WTC11 (cell line): ENCODE measurements around the gene ALDOA. TPM values are rescaled to one million over a fixed set of nuclear protein-coding genes. Genes with fewer than 3 reads are reported as not detected.

Experiments
- ATAC-seq: fragments of 200-7000 bp; cut with Tn5 transposase; 2 replicates; pipeline ENCODE4 v1.10.0; 2021; ENCODE audit warnings: mild to moderate bottlenecking, moderate library complexity
- CTCF ChIA-PET: fragments of 300-600 bp; sonication (Branson Sonifier 250); formaldehyde crosslinking; loops from one replicate; lab custom pipeline; 2021; ENCODE audit warnings: antibody characterized with exemption; lab: Charles Lee
- POLR2A ChIA-PET: fragments of 350-600 bp; sonication (Branson Sonifier 250); formaldehyde crosslinking; loops from one replicate; lab custom pipeline; 2021; ENCODE audit warnings: antibody characterized with exemption; lab: Charles Lee
- DNase-seq: peaks from one replicate; pipeline ENCODE4 v3.0.0; 2021; ENCODE audit warnings: low spot score
- H3K27ac Mint-ChIP-seq: 2 replicates; pipeline ENCODE4 v1.8.0; 2021; ENCODE audit warnings: mixed read lengths
- H3K27me3 Mint-ChIP-seq: 2 replicates; pipeline ENCODE4 v1.8.0; 2021; ENCODE audit warnings: low read depth, mild to moderate bottlenecking, moderate library complexity, mixed read lengths
- H3K36me3 Mint-ChIP-seq: 2 replicates; pipeline ENCODE4 v1.8.0; 2021; ENCODE audit warnings: mixed read lengths
- H3K4me1 Mint-ChIP-seq: 2 replicates; pipeline ENCODE4 v1.8.0; 2022; ENCODE audit warnings: mixed read lengths
- H3K4me3 Mint-ChIP-seq: 2 replicates; pipeline ENCODE4 v1.8.0; 2021; ENCODE audit warnings: mild to moderate bottlenecking, moderate library complexity, mixed read lengths
- H3K9me3 Mint-ChIP-seq: 2 replicates; pipeline ENCODE4 v1.8.0; 2021; ENCODE audit warnings: mixed read lengths
- GABPB1 ChIP-seq: sonication (generic); formaldehyde crosslinking; IDR thresholded peaks from 2 replicates; pipeline ENCODE4 v1.8.1; 2023; ENCODE audit warnings: mild to moderate bottlenecking, missing genetic modification reagents
- MYBL2 ChIP-seq: sonication (generic); formaldehyde crosslinking; IDR thresholded peaks from 2 replicates; pipeline ENCODE4 v1.8.1; 2023; ENCODE audit warnings: mild to moderate bottlenecking, moderate library complexity, missing genetic modification reagents
- PRRX2 ChIP-seq: fragments of 250-450 bp; sonication (Bioruptor Pico); IDR thresholded peaks from 2 replicates; pipeline ENCODE4 v1.8.0; 2021; ENCODE audit warnings: mild to moderate bottlenecking
- RELA ChIP-seq: sonication (generic); formaldehyde crosslinking; IDR thresholded peaks from 2 replicates; pipeline ENCODE4 v1.8.1; 2022; ENCODE audit warnings: missing genetic modification reagents, mild to moderate bottlenecking, borderline replicate concordance
- SMAD4 ChIP-seq: sonication (generic); formaldehyde crosslinking; IDR thresholded peaks from 2 replicates; pipeline ENCODE4 v1.8.0; 2022; ENCODE audit warnings: mild to moderate bottlenecking, missing genetic modification reagents
- SP1 ChIP-seq: sonication (generic); formaldehyde crosslinking; conservative IDR thresholded peaks from 2 replicates; pipeline ENCODE4 v1.8.1; 2022; ENCODE audit warnings: missing genetic modification reagents
- TEAD1 ChIP-seq: sonication (generic); formaldehyde crosslinking; IDR thresholded peaks from 2 replicates; pipeline ENCODE4 v1.8.0; 2022; ENCODE audit warnings: mild to moderate bottlenecking, missing genetic modification reagents
- TP53 ChIP-seq: sonication (generic); formaldehyde crosslinking; IDR thresholded peaks from 2 replicates; pipeline ENCODE4 v1.8.1; 2023; ENCODE audit warnings: mild to moderate bottlenecking, missing genetic modification reagents
- USF2 ChIP-seq: sonication (generic); formaldehyde crosslinking; IDR thresholded peaks from 2 replicates; pipeline ENCODE4 v1.8.1; 2023; ENCODE audit warnings: mild to moderate bottlenecking, missing genetic modification reagents, moderate library complexity
- ZBTB43 ChIP-seq: sonication (generic); formaldehyde crosslinking; IDR thresholded peaks from 2 replicates; pipeline ENCODE4 v1.8.1; 2023; ENCODE audit warnings: mild to moderate bottlenecking, missing genetic modification reagents
- ZNF232 ChIP-seq: sonication (generic); formaldehyde crosslinking; IDR thresholded peaks from 2 replicates; pipeline ENCODE4 v1.8.0; 2022; ENCODE audit warnings: mild to moderate bottlenecking, missing genetic modification reagents
- ZNF263 ChIP-seq: sonication (generic); formaldehyde crosslinking; IDR thresholded peaks from 2 replicates; pipeline ENCODE4 v1.8.1; 2022; ENCODE audit warnings: low read depth, mild to moderate bottlenecking, moderate library complexity, missing genetic modification reagents
- total RNA-seq: library from RNA; stranded (reverse); gene quantifications from 3 replicates; pipeline ENCODE4 v1.2.3, GENCODE V29; 2021
- TF ChIP-seq, protein P1 (sequence below): fragments of 250-450 bp; sonication (Bioruptor Pico); IDR thresholded peaks from 2 replicates; pipeline ENCODE4 v1.9.0; 2021; ENCODE audit warnings: mild to moderate bottlenecking
- TF ChIP-seq, protein P2 (sequence below): sonication (generic); formaldehyde crosslinking; IDR thresholded peaks from 2 replicates; pipeline ENCODE4 v1.8.1; 2022; ENCODE audit warnings: low read depth, missing genetic modification reagents, borderline replicate concordance
- TF ChIP-seq, protein P3 (sequence below): sonication (generic); formaldehyde crosslinking; IDR thresholded peaks from 2 replicates; pipeline ENCODE4 v1.8.1; 2022; ENCODE audit warnings: low read depth, mild to moderate bottlenecking, moderate library complexity, missing genetic modification reagents, borderline replicate concordance
- TF ChIP-seq, protein P4 (sequence below): fragments of 250-450 bp; sonication (Bioruptor Pico); IDR thresholded peaks from 2 replicates; pipeline ENCODE4 v1.9.0; 2021; ENCODE audit warnings: mild to moderate bottlenecking

Gene ALDOA
- total RNA-seq, 1 experiment from 2014 or later: 1,537 TPM

- Mint-ChIP-seq H3K4me3 (peak overlapping the region; percentile 79), H3K36me3 (no peaks in the 10 kb centered on the region), H3K4me1 (peaks cover 35% of the 10 kb centered on the region), H3K27ac (no peak overlapping the region), H3K27me3 (peaks cover 32% of the 10 kb centered on the region), H3K9me3 (no peaks in the 10 kb centered on the region)
- TF ChIP-seq, protein P1, sequence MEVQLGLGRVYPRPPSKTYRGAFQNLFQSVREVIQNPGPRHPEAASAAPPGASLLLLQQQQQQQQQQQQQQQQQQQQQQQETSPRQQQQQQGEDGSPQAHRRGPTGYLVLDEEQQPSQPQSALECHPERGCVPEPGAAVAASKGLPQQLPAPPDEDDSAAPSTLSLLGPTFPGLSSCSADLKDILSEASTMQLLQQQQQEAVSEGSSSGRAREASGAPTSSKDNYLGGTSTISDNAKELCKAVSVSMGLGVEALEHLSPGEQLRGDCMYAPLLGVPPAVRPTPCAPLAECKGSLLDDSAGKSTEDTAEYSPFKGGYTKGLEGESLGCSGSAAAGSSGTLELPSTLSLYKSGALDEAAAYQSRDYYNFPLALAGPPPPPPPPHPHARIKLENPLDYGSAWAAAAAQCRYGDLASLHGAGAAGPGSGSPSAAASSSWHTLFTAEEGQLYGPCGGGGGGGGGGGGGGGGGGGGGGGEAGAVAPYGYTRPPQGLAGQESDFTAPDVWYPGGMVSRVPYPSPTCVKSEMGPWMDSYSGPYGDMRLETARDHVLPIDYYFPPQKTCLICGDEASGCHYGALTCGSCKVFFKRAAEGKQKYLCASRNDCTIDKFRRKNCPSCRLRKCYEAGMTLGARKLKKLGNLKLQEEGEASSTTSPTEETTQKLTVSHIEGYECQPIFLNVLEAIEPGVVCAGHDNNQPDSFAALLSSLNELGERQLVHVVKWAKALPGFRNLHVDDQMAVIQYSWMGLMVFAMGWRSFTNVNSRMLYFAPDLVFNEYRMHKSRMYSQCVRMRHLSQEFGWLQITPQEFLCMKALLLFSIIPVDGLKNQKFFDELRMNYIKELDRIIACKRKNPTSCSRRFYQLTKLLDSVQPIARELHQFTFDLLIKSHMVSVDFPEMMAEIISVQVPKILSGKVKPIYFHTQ (CRISPR knock-in tag): no peak
- TF ChIP-seq ZNF263 (CRISPR knock-in tag) (no peak), MYBL2 (CRISPR knock-in tag) (no peak), RELA (CRISPR knock-in tag) (no peak)
- ATAC-seq (no peak), DNase-seq (no peak)
- POLR2A ChIA-PET: interaction anchor here (0.7 kb wide), 1 partner anchor 214 kb away, joined by 3 read pairs; the partner anchor contains the start of gene PAGR1
- CTCF ChIA-PET: interaction anchor here (0.7 to 3.6 kb wide), 8 partner anchors 55 to 350 kb away, joined by 3 to 42 read pairs (median 28); partner anchors contain the start of genes ASPHD1, MAZ, MVP and PAGR1
Observed at GRCh38 chr16:30030011-30030685, 35.4 kb upstream of the ALDOA start.

GRCh38 chr16:30030841-30031413, 34.6 kb upstream of the ALDOA start, which contains the start of gene TLCD3B:
Gene TLCD3B, minus strand, starts transcription at chr16:30031271. Its CDS starts 744 bp downstream, at chr16:30030527.
- ATAC-seq (peak; percentile 18), DNase-seq (no peak)
- Mint-ChIP-seq H3K4me1 (peaks cover 35% of the 10 kb centered on the region), H3K36me3 (no peaks in the 10 kb centered on the region), H3K27ac (no peak within 1 kb of the TSS), H3K9me3 (no peaks in the 10 kb centered on the region), H3K4me3 (peak within 1 kb of the TSS; percentile 79), H3K27me3 (peaks cover 40% of the 10 kb centered on the region)
- ChIA-PET CTCF (interaction anchor here (0.6 to 3.6 kb wide), 40 partner anchors 7 to 1747 kb away, joined by 3 to 79 read pairs (median 13); partner anchors contain the start of genes ASPHD1, C16orf92, CDIPT and DOC2A), POLR2A (interaction anchor here (0.5 to 1.5 kb wide), 4 partner anchors 29 to 346 kb away, joined by 3 to 5 read pairs (median 3); partner anchors contain the start of gene ALDOA)
- no peak for TF ChIP-seq TP53 (CRISPR knock-in tag)
- 0 out of 2 replicates have a peak, but pooled peaks have one; percentile 48 for TF ChIP-seq ZBTB43 (CRISPR knock-in tag)
- TF ChIP-seq SP1 (CRISPR knock-in tag): peak; percentile 54
- TF ChIP-seq ZNF232: no peak
- TF ChIP-seq, all 79 proteins: peak for 2

- H3K27ac Mint-ChIP-seq: no peak overlapping the region
- TF ChIP-seq, protein P2, sequence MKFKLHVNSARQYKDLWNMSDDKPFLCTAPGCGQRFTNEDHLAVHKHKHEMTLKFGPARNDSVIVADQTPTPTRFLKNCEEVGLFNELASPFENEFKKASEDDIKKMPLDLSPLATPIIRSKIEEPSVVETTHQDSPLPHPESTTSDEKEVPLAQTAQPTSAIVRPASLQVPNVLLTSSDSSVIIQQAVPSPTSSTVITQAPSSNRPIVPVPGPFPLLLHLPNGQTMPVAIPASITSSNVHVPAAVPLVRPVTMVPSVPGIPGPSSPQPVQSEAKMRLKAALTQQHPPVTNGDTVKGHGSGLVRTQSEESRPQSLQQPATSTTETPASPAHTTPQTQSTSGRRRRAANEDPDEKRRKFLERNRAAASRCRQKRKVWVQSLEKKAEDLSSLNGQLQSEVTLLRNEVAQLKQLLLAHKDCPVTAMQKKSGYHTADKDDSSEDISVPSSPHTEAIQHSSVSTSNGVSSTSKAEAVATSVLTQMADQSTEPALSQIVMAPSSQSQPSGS (CRISPR knock-in tag): no peak
- TF ChIP-seq TEAD1 (CRISPR knock-in tag): no peak
- TF ChIP-seq, protein P3, sequence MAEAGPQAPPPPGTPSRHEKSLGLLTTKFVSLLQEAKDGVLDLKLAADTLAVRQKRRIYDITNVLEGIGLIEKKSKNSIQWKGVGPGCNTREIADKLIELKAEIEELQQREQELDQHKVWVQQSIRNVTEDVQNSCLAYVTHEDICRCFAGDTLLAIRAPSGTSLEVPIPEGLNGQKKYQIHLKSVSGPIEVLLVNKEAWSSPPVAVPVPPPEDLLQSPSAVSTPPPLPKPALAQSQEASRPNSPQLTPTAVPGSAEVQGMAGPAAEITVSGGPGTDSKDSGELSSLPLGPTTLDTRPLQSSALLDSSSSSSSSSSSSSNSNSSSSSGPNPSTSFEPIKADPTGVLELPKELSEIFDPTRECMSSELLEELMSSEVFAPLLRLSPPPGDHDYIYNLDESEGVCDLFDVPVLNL (CRISPR knock-in tag): no peak
- no peak for TF ChIP-seq SMAD4 (CRISPR knock-in tag)
- TF ChIP-seq, protein P4, sequence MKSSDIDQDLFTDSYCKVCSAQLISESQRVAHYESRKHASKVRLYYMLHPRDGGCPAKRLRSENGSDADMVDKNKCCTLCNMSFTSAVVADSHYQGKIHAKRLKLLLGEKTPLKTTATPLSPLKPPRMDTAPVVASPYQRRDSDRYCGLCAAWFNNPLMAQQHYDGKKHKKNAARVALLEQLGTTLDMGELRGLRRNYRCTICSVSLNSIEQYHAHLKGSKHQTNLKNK (CRISPR knock-in tag): no peak
- TF ChIP-seq GABPB1 (CRISPR knock-in tag): no peak
- TF ChIP-seq USF2 (CRISPR knock-in tag): no peak
- no peak for TF ChIP-seq PRRX2 (CRISPR knock-in tag)
- ChIA-PET POLR2A (interaction anchor here (0.5 to 1.5 kb wide), 7 partner anchors 15 to 619 kb away, joined by 3 to 7 read pairs (median 3); partner anchors contain the start of genes ALDOA, KIF22 and PRR14), CTCF (interaction anchor here (0.6 to 3.6 kb wide), 65 partner anchors 8 to 584 kb away, joined by 3 to 79 read pairs (median 9); partner anchors contain the start of genes ALDOA, ASPHD1, C16orf92 and CDIPT)
- DNase-seq (no peak), ATAC-seq (no peak)
- H3K36me3 Mint-ChIP-seq: no peaks in the 10 kb centered on the region
- peaks cover 46% of the 10 kb centered on the region for H3K27me3 Mint-ChIP-seq
- peaks cover 2% of the 10 kb centered on the region; the same call in 1 of the 2 replicates for H3K9me3 Mint-ChIP-seq
- H3K4me3 Mint-ChIP-seq: peak overlapping the region; percentile 79
- H3K4me1 Mint-ChIP-seq: peaks cover 35% of the 10 kb centered on the region
Observed at GRCh38 chr16:30031477-30031918, 34.1 kb upstream of the ALDOA start.
